ENCODE results near the gene GHRH.

DNA sequence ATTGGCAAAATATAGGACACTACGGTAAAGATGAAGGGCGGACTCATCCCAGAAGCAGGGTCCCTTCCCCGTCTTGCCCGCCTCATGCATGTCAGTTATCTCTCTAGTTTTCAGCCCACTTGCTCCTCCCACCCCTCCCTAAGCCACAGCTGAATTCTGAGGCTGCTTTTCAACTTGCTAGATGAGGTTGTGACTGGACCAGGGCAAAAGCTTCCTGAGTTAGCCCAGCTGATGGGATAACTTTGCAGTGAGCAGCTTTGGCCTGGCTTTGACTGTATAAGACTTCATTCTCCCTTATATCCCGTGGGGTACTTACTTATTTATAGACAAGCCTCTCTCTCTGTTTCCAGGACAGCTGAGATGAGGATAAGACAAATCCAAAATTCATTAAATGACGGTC is 23.2 kb downstream of the GHRH start:
- TF ChIP-seq, protein P1, sequence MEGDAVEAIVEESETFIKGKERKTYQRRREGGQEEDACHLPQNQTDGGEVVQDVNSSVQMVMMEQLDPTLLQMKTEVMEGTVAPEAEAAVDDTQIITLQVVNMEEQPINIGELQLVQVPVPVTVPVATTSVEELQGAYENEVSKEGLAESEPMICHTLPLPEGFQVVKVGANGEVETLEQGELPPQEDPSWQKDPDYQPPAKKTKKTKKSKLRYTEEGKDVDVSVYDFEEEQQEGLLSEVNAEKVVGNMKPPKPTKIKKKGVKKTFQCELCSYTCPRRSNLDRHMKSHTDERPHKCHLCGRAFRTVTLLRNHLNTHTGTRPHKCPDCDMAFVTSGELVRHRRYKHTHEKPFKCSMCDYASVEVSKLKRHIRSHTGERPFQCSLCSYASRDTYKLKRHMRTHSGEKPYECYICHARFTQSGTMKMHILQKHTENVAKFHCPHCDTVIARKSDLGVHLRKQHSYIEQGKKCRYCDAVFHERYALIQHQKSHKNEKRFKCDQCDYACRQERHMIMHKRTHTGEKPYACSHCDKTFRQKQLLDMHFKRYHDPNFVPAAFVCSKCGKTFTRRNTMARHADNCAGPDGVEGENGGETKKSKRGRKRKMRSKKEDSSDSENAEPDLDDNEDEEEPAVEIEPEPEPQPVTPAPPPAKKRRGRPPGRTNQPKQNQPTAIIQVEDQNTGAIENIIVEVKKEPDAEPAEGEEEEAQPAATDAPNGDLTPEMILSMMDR (IDR thresholded peaks at IDR 0.05) = no peak
- TF ChIP-seq POLR2A (IDR thresholded peaks at IDR 0.05) = no peak

Data from thyroid gland (tissue), 4 donors.